Measurements from ENCODE around the gene SMG9. TPM values are rescaled to one million over a fixed set of nuclear protein-coding genes. Genes with fewer than 3 reads are reported as not detected.

SMG9 gene
- total and polyA plus RNA-seq, 2 of the 13 experiments (the other 11 are each of a cell fraction or from before 2014, with no cell fraction given) = 16.1 to 18.7 TPM

DNA sequence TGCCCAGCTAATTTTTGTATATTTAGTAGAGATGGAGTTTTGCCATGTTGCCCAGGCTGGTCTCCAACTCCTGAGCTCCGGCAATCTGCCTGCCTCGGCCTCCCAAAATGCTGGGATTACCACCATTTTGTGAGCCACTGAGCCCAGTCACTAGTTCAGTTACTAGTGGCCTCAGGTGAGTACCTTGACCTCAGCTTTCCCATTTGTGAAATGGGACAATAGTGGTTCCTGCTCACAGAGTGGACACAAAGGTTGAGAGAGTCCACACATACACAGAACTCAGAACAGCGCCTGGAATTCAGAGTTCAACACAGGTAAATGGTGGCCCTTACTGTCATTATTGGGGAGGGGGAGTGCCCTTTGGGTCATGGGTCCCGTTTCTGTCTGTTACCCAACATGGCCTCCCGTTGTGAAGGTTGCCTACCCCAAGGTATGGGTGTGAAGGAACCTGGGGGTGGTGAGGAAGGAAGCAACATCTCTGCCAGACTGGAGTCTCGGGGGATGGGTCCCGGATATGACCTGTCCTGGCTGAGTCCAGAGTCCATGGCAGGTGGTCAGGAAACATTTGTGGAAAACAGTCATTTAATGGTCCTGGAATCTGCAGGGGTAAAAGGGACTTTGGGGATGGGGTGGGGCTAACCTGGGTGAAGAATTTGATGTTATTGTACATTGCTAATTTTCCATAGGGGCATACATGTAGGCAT is 50.6 kb downstream of the SMG9 start (continued):
- TF ChIP-seq, protein P1, sequence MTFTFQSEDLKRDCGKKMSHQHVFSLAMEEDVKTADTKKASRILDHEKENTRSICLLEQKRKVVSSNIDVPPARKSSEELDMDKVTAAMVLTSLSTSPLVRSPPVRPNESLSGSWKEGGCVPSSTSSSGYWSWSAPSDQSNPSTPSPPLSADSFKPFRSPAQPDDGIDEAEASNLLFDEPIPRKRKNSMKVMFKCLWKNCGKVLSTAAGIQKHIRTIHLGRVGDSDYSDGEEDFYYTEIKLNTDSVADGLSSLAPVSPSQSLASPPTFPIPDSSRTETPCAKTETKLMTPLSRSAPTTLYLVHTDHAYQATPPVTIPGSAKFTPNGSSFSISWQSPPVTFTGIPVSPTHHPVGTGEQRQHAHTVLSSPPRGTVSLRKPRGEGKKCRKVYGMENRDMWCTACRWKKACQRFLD (CRISPR knock-in tag; IDR thresholded peaks at IDR 0.05; ENCODE audit: borderline replicate concordance) = no peak
- no peak for TF ChIP-seq NR2F6 (IDR thresholded peaks at IDR 0.05)
- 0 out of 2 replicates have a peak, but pooled peaks have one; percentile 23 for TF ChIP-seq NR2F6 (CRISPR knock-in tag; IDR thresholded peaks at IDR 0.05)
- no peak for TF ChIP-seq HOXA3 (CRISPR knock-in tag; IDR thresholded peaks at IDR 0.05)
- TF ChIP-seq, protein P2, sequence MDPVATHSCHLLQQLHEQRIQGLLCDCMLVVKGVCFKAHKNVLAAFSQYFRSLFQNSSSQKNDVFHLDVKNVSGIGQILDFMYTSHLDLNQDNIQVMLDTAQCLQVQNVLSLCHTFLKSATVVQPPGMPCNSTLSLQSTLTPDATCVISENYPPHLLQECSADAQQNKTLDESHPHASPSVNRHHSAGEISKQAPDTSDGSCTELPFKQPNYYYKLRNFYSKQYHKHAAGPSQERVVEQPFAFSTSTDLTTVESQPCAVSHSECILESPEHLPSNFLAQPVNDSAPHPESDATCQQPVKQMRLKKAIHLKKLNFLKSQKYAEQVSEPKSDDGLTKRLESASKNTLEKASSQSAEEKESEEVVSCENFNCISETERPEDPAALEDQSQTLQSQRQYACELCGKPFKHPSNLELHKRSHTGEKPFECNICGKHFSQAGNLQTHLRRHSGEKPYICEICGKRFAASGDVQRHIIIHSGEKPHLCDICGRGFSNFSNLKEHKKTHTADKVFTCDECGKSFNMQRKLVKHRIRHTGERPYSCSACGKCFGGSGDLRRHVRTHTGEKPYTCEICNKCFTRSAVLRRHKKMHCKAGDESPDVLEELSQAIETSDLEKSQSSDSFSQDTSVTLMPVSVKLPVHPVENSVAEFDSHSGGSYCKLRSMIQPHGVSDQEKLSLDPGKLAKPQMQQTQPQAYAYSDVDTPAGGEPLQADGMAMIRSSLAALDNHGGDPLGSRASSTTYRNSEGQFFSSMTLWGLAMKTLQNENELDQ (CRISPR knock-in tag; IDR thresholded peaks at IDR 0.05; ENCODE audit: borderline replicate concordance) = no peak
- TF ChIP-seq, protein P3, sequence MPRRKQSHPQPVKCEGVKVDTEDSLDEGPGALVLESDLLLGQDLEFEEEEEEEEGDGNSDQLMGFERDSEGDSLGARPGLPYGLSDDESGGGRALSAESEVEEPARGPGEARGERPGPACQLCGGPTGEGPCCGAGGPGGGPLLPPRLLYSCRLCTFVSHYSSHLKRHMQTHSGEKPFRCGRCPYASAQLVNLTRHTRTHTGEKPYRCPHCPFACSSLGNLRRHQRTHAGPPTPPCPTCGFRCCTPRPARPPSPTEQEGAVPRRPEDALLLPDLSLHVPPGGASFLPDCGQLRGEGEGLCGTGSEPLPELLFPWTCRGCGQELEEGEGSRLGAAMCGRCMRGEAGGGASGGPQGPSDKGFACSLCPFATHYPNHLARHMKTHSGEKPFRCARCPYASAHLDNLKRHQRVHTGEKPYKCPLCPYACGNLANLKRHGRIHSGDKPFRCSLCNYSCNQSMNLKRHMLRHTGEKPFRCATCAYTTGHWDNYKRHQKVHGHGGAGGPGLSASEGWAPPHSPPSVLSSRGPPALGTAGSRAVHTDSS (CRISPR knock-in tag; conservative IDR thresholded peaks at IDR 0.05) = no peak
- TF ChIP-seq YY1 (IDR thresholded peaks at IDR 0.05; ENCODE audit: insufficient read depth, insufficient replicate concordance, low read depth, low read length) = peak; percentile 15
- TF ChIP-seq ZNF501 (CRISPR knock-in tag; IDR thresholded peaks at IDR 0.05) = no peak
- no peak for TF ChIP-seq ZNF577 (CRISPR knock-in tag; IDR thresholded peaks at IDR 0.05; ENCODE audit: borderline replicate concordance, low read depth)
- TF ChIP-seq TEAD3 (CRISPR knock-in tag; optimal IDR thresholded peaks at IDR 0.05; ENCODE audit: borderline replicate concordance) = peak; percentile 48
- no peak for TF ChIP-seq FOXK2 (IDR thresholded peaks at IDR 0.05)
- TF ChIP-seq, protein P4, sequence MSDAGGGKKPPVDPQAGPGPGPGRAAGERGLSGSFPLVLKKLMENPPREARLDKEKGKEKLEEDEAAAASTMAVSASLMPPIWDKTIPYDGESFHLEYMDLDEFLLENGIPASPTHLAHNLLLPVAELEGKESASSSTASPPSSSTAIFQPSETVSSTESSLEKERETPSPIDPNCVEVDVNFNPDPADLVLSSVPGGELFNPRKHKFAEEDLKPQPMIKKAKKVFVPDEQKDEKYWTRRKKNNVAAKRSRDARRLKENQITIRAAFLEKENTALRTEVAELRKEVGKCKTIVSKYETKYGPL (CRISPR knock-in tag; IDR thresholded peaks at IDR 0.05) = no peak
- TF ChIP-seq, protein P5, sequence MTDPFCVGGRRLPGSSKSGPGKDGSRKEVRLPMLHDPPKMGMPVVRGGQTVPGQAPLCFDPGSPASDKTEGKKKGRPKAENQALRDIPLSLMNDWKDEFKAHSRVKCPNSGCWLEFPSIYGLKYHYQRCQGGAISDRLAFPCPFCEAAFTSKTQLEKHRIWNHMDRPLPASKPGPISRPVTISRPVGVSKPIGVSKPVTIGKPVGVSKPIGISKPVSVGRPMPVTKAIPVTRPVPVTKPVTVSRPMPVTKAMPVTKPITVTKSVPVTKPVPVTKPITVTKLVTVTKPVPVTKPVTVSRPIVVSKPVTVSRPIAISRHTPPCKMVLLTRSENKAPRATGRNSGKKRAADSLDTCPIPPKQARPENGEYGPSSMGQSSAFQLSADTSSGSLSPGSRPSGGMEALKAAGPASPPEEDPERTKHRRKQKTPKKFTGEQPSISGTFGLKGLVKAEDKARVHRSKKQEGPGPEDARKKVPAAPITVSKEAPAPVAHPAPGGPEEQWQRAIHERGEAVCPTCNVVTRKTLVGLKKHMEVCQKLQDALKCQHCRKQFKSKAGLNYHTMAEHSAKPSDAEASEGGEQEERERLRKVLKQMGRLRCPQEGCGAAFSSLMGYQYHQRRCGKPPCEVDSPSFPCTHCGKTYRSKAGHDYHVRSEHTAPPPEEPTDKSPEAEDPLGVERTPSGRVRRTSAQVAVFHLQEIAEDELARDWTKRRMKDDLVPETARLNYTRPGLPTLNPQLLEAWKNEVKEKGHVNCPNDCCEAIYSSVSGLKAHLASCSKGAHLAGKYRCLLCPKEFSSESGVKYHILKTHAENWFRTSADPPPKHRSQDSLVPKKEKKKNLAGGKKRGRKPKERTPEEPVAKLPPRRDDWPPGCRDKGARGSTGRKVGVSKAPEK (CRISPR knock-in tag; IDR thresholded peaks at IDR 0.05; ENCODE audit: borderline replicate concordance) = no peak
- TF ChIP-seq ZNF180 (CRISPR knock-in tag; IDR thresholded peaks at IDR 0.05; ENCODE audit: borderline replicate concordance, low read depth) = no peak
- TF ChIP-seq JUND (CRISPR knock-in tag; IDR thresholded peaks at IDR 0.05) = no peak
- no peak for TF ChIP-seq CCAR2 (optimal IDR thresholded peaks at IDR 0.05; ENCODE audit: low read depth, low read length)

Data from HepG2 (cell line).